Ishikawa (cell line): ENCODE results near the gene TANGO6.

Source experiments
- CEBPB ChIP-seq: IDR thresholded peaks from 2 replicates; pipeline ENCODE4 v1.6.1; 2012
- CREB1 ChIP-seq: IDR thresholded peaks from 2 replicates; pipeline ENCODE4 v1.6.1; 2012; ENCODE audit warnings: low read depth
- EGR1 ChIP-seq: IDR thresholded peaks from 2 replicates; pipeline ENCODE4 v1.6.1; 2012
- EP300 ChIP-seq: IDR thresholded peaks from 2 replicates; pipeline ENCODE4 v1.6.1; 2012; ENCODE audit warnings: borderline replicate concordance
- FOXM1 ChIP-seq: IDR thresholded peaks from 2 replicates; pipeline ENCODE4 v1.6.1; 2012; ENCODE audit warnings: low read depth, borderline replicate concordance
- MAX ChIP-seq: IDR thresholded peaks from 2 replicates; pipeline ENCODE4 v1.6.1; 2012
- NFIC ChIP-seq: IDR thresholded peaks from 2 replicates; pipeline ENCODE4 v1.6.1; 2012
- RAD21 ChIP-seq: IDR thresholded peaks from 2 replicates; pipeline ENCODE4 v1.6.1; 2012; ENCODE audit warnings: low read depth
- REST ChIP-seq: IDR thresholded peaks from 2 replicates; pipeline ENCODE4 v1.6.1; 2012; ENCODE audit warnings: low read depth, mild to moderate bottlenecking
- TAF1 ChIP-seq: IDR thresholded peaks from 2 replicates; pipeline ENCODE4 v1.6.1; 2012; ENCODE audit warnings: low read depth, mild to moderate bottlenecking
- TCF12 ChIP-seq: IDR thresholded peaks from 2 replicates; pipeline ENCODE4 v1.6.1; 2012; ENCODE audit warnings: low read depth
- TEAD4 ChIP-seq: IDR thresholded peaks from 2 replicates; pipeline ENCODE4 v1.6.1; 2012
- USF1 ChIP-seq: IDR thresholded peaks from 2 replicates; pipeline ENCODE4 v1.6.1; 2012
- YY1 ChIP-seq: IDR thresholded peaks from 2 replicates; pipeline ENCODE4 v1.6.1; 2012; ENCODE audit warnings: low read depth
- ZBTB7A ChIP-seq: IDR thresholded peaks from 2 replicates; pipeline ENCODE4 v1.6.1; 2012; ENCODE audit warnings: low read depth

Gene TANGO6

GRCh38 chr16:68857479-68857878 lies 14.1 kb downstream of the TANGO6 start:
- TF ChIP-seq EGR1, result no peak
- TF ChIP-seq EP300, result no peak
- no peak for TF ChIP-seq FOXM1

GRCh38 chr16:68859828-68860227 lies 16.5 kb downstream of the TANGO6 start:
- TF ChIP-seq EGR1 (no peak), EP300 (no peak), TEAD4 (no peak), CEBPB (no peak), USF1 (no peak), CREB1 (no peak), REST (no peak), FOXM1 (no peak), MAX (no peak), TAF1 (no peak), TCF12 (no peak), ZBTB7A (no peak), RAD21 (no peak), NFIC (no peak), YY1 (no peak)

- TF ChIP-seq YY1, result no peak
- TF ChIP-seq CREB1, result no peak
- no peak for TF ChIP-seq MAX
- no peak for TF ChIP-seq RAD21
- no peak for TF ChIP-seq USF1
- TF ChIP-seq EGR1, result no peak
- no peak for TF ChIP-seq TAF1
- TF ChIP-seq ZBTB7A, result no peak
- no peak for TF ChIP-seq NFIC
- no peak for TF ChIP-seq FOXM1
- TF ChIP-seq CEBPB, result no peak
- no peak for TF ChIP-seq TEAD4
Observed at GRCh38 chr16:68860978-68861892, 17.9 kb downstream of the TANGO6 start.

GRCh38 chr16:68866933-68867332 lies 23.6 kb downstream of the TANGO6 start:
- TF ChIP-seq FOXM1 (no peak), TCF12 (no peak), EP300 (no peak), REST (no peak)

GRCh38 chr16:68869492-68870088 lies 26.3 kb downstream of the TANGO6 start:
- TF ChIP-seq NFIC, result no peak
- no peak for TF ChIP-seq REST
- TF ChIP-seq MAX, result no peak
- no peak for TF ChIP-seq FOXM1
- no peak for TF ChIP-seq TEAD4
- no peak for TF ChIP-seq YY1
- no peak for TF ChIP-seq TCF12
- no peak for TF ChIP-seq EP300
- no peak for TF ChIP-seq TAF1
- no peak for TF ChIP-seq CEBPB
- no peak for TF ChIP-seq ZBTB7A
- no peak for TF ChIP-seq EGR1
